Myometrial cell (primary cell): ENCODE measurements around the gene LRRC4B. TPM values are rescaled to one million over a fixed set of nuclear protein-coding genes. Genes with fewer than 3 reads are reported as not detected.

ENCODE experiments used
- total RNA-seq: library from RNA; depleted of rRNA; stranded (reverse); fragments of >200 nt; gene quantifications from 2 replicates; pipeline ENCODE4 v1.2.3, GENCODE V29; 2015

Gene LRRC4B
- under 0.01 TPM in 1 of 2 replicates, not detected in the other for total RNA-seq

GRCh38 chr19:50567882-50568727 lies at the start of gene LRRC4B:
Gene LRRC4B (minus strand): TSS chr19:50568435. CDS start chr19:50548838, 19,597 bp downstream.

GRCh38 chr19:50513746-50514345 lies 54.4 kb downstream of the LRRC4B start, which contains the start of gene ASPDH:
Gene ASPDH (minus strand): TSS chr19:50513913. CDS start chr19:50513823, 90 bp downstream.

GRCh38 chr19:50511069-50511822 lies 57.0 kb downstream of the LRRC4B start, which contains the start of gene JOSD2:
Gene JOSD2 (minus strand): TSS chr19:50511191. CDS start chr19:50510431, 760 bp downstream.

GRCh38 chr19:50476224-50476906 lies 91.9 kb downstream of the LRRC4B start, which contains the start of the genes EMC10 and GARIN5A:
Gene EMC10 (plus strand): TSS chr19:50476507. CDS start chr19:50476545, 38 bp downstream.
Gene GARIN5A (minus strand): TSS chr19:50476848. CDS start chr19:50476388, 460 bp downstream.

Other genes starting within 250 kb of the LRRC4B start
- gene KCNC3, start 239.1 kb downstream of the LRRC4B start, total RNA-seq, result not detected in 2 replicates
- 0.18 and 1.2 TPM in 2 replicates for gene NAPSA, start 202.8 kb downstream of the LRRC4B start, total RNA-seq
- 93.9 and 113 TPM in 2 replicates for gene NR1H2, start 192.0 kb downstream of the LRRC4B start, total RNA-seq
- gene POLD1, start 184.1 kb downstream of the LRRC4B start, total RNA-seq, result 36.0 and 49.9 TPM in 2 replicates
- gene SPIB, start 149.5 kb downstream of the LRRC4B start, total RNA-seq, result not detected in 2 replicates
- not detected in 2 replicates for gene MYBPC2, start 135.5 kb downstream of the LRRC4B start, total RNA-seq
- 98.9 and 101 TPM in 2 replicates for gene EMC10, start 91.9 kb downstream of the LRRC4B start, total RNA-seq
- not detected in 2 replicates for gene GARIN5A, start 91.6 kb downstream of the LRRC4B start, total RNA-seq
- gene JOSD2, start 57.2 kb downstream of the LRRC4B start, total RNA-seq, result 56.0 and 64.0 TPM in 2 replicates
- gene ASPDH, start 54.5 kb downstream of the LRRC4B start, total RNA-seq, result not detected in 2 replicates
- gene SYT3, start 71.4 kb upstream of the LRRC4B start, total RNA-seq, result 0.35 TPM in 1 of 2 replicates, not detected in the other
- gene C19orf81, start 81.0 kb upstream of the LRRC4B start, total RNA-seq, result not detected in 2 replicates
- gene SHANK1, start 151.4 kb upstream of the LRRC4B start, total RNA-seq, result 6.6 and 10.6 TPM in 2 replicates
- 167 and 170 TPM in 2 replicates for gene CLEC11A, start 154.9 kb upstream of the LRRC4B start, total RNA-seq
- gene GPR32, start 202.0 kb upstream of the LRRC4B start, total RNA-seq, result not detected in 2 replicates
- gene ACP4, start 222.0 kb upstream of the LRRC4B start, total RNA-seq, result not detected in 2 replicates